ENCODE results near the gene SPATA6.

SPATA6 gene

GRCh38 chr1:48248356-48248755 lies 223.6 kb downstream of the SPATA6 start:
- DNase-seq: no peak

GRCh38 chr1:48246727-48247126 lies 225.3 kb downstream of the SPATA6 start:
- DNase-seq: no peak

Data from T1000 (cell line).